SK-N-SH treated with all-trans-retinoic acid at 6 μM for 48 hours (cell line): ENCODE data around the gene ESPNL.

ENCODE experiments used
- ATAC-seq: fragments of 200-7000 bp; cut with Tn5 transposase; 3 replicates; pipeline ENCODE4 v1.9.1; 2020; ENCODE audit warnings: mild to moderate bottlenecking, moderate library complexity
- ARNTL ChIP-seq: fragments of 450-650 bp; formaldehyde crosslinking; IDR thresholded peaks from 2 replicates; pipeline ENCODE4 v1.5.0; 2020; ENCODE audit warnings: low read depth, mild to moderate bottlenecking, moderate library complexity, borderline replicate concordance
- BACH2 ChIP-seq: fragments of 250-450 bp; sonication (Bioruptor Pico); IDR thresholded peaks from 2 replicates; pipeline ENCODE4 v1.9.0; 2021; ENCODE audit warnings: mild to moderate bottlenecking, borderline replicate concordance
- CREB5 ChIP-seq: fragments of 250-450 bp; sonication (Bioruptor Pico); IDR thresholded peaks from 2 replicates; pipeline ENCODE4 v1.5.1; 2020; ENCODE audit warnings: low read depth, mild to moderate bottlenecking, moderate library complexity
- CSDC2 ChIP-seq: fragments of 250-450 bp; sonication (Bioruptor Pico); IDR thresholded peaks from 2 replicates; pipeline ENCODE4 v1.5.0; 2020; ENCODE audit warnings: mild to moderate bottlenecking, moderate library complexity
- CSRNP3 ChIP-seq: fragments of 250-450 bp; sonication (Bioruptor Pico); IDR thresholded peaks from 2 replicates; pipeline ENCODE4 v1.5.1; 2021; ENCODE audit warnings: mild to moderate bottlenecking, moderate library complexity
- ESRRG ChIP-seq: fragments of 250-450 bp; sonication (Bioruptor Pico); IDR thresholded peaks from 2 replicates; pipeline ENCODE4 v1.6.1; 2021; ENCODE audit warnings: mild to moderate bottlenecking
- GLIS3 ChIP-seq: fragments of 250-450 bp; sonication (Bioruptor Pico); IDR thresholded peaks from 2 replicates; pipeline ENCODE4 v1.5.0; 2020; ENCODE audit warnings: mild to moderate bottlenecking, moderate library complexity
- ISL1 ChIP-seq: fragments of 250-450 bp; sonication (Bioruptor Pico); IDR thresholded peaks from 2 replicates; pipeline ENCODE4 v2.1.2; 2022; ENCODE audit warnings: mild to moderate bottlenecking, moderate library complexity
- OSR1 ChIP-seq: fragments of 250-450 bp; sonication (Bioruptor Pico); IDR thresholded peaks from 2 replicates; pipeline ENCODE4 v1.8.0; 2022; ENCODE audit warnings: moderate library complexity, mild to moderate bottlenecking, inconsistent platforms
- PATZ1 ChIP-seq: fragments of 250-450 bp; sonication (Bioruptor Pico); IDR thresholded peaks from 2 replicates; pipeline ENCODE4 v1.8.0; 2020; ENCODE audit warnings: mild to moderate bottlenecking, moderate library complexity, borderline replicate concordance
- POU6F1 ChIP-seq: fragments of 250-450 bp; sonication (Bioruptor Pico); IDR thresholded peaks from 2 replicates; pipeline ENCODE4 v1.8.0; 2021; ENCODE audit warnings: low read depth, mild to moderate bottlenecking, moderate library complexity, borderline replicate concordance
- PPARA ChIP-seq: fragments of 250-450 bp; sonication (Bioruptor Pico); IDR thresholded peaks from 2 replicates; pipeline ENCODE4 v1.5.0; 2020; ENCODE audit warnings: mild to moderate bottlenecking, borderline replicate concordance
- RARB ChIP-seq: fragments of 250-450 bp; sonication (Bioruptor Pico); IDR thresholded peaks from 2 replicates; pipeline ENCODE4 v1.8.0; 2021; ENCODE audit warnings: mild to moderate bottlenecking, moderate library complexity
- SNAI2 ChIP-seq: fragments of 250-450 bp; sonication (Bioruptor Pico); IDR thresholded peaks from 2 replicates; pipeline ENCODE4 v1.5.0; 2020; ENCODE audit warnings: mild to moderate bottlenecking, moderate library complexity
- TOX ChIP-seq: fragments of 250-450 bp; sonication (Bioruptor Pico); IDR thresholded peaks from 2 replicates; pipeline ENCODE4 v1.8.0; 2021; ENCODE audit warnings: mild to moderate bottlenecking, moderate library complexity, borderline replicate concordance
- ZC3H10 ChIP-seq: fragments of 250-450 bp; sonication (Bioruptor Pico); IDR thresholded peaks from 2 replicates; pipeline ENCODE4 v1.5.1; 2021; ENCODE audit warnings: mild to moderate bottlenecking, moderate library complexity
- ZFP3 ChIP-seq: fragments of 250-450 bp; sonication (Bioruptor Pico); IDR thresholded peaks from 2 replicates; pipeline ENCODE4 v1.5.0; 2020; ENCODE audit warnings: mild to moderate bottlenecking, moderate library complexity
- ZFP30 ChIP-seq: fragments of 450-650 bp; formaldehyde crosslinking; IDR thresholded peaks from 2 replicates; pipeline ENCODE4 v1.5.0; 2022; ENCODE audit warnings: mild to moderate bottlenecking, moderate library complexity
- ZNF565 ChIP-seq: fragments of 450-650 bp; formaldehyde crosslinking; conservative IDR thresholded peaks from 2 replicates; pipeline ENCODE4 v1.5.0; 2020; ENCODE audit warnings: low read depth, mild to moderate bottlenecking, moderate library complexity
- ZNF70 ChIP-seq: fragments of 450-650 bp; formaldehyde crosslinking; IDR thresholded peaks from 2 replicates; pipeline ENCODE4 v1.5.0; 2020; ENCODE audit warnings: mild to moderate bottlenecking, moderate library complexity
- ZNF8 ChIP-seq: fragments of 450-650 bp; formaldehyde crosslinking; IDR thresholded peaks from 2 replicates; pipeline ENCODE4 v1.5.0; 2020; ENCODE audit warnings: mild to moderate bottlenecking, moderate library complexity

The ESPNL gene

GRCh38 chr2:238083919-238084318 lies 16.2 kb upstream of the ESPNL start:
- no peak for ATAC-seq
- TF ChIP-seq POU6F1 (CRISPR knock-in tag) (no peak), ZNF70 (CRISPR knock-in tag) (no peak), GLIS3 (no peak), ISL1 (no peak), TOX (CRISPR knock-in tag) (no peak), OSR1 (no peak), ZFP30 (CRISPR knock-in tag) (no peak), SNAI2 (no peak), CSRNP3 (CRISPR knock-in tag) (no peak), CREB5 (CRISPR knock-in tag) (no peak), RARB (no peak), ZC3H10 (CRISPR knock-in tag) (no peak), PPARA (CRISPR knock-in tag) (no peak), ZNF565 (CRISPR knock-in tag) (no peak), BACH2 (CRISPR knock-in tag) (no peak), ZNF8 (CRISPR knock-in tag) (no peak), ZFP3 (CRISPR knock-in tag) (no peak), PATZ1 (CRISPR knock-in tag) (no peak), ESRRG (CRISPR knock-in tag) (no peak)

GRCh38 chr2:238084761-238085160 lies 15.4 kb upstream of the ESPNL start:
- no peak for TF ChIP-seq TOX (CRISPR knock-in tag)
- no peak for TF ChIP-seq ZFP3 (CRISPR knock-in tag)
- no peak for TF ChIP-seq RARB
- TF ChIP-seq OSR1 = no peak
- TF ChIP-seq CSDC2 (CRISPR knock-in tag) = no peak
- no peak for TF ChIP-seq CREB5 (CRISPR knock-in tag)
- no peak for TF ChIP-seq CSRNP3 (CRISPR knock-in tag)
- TF ChIP-seq PPARA (CRISPR knock-in tag) = no peak
- no peak for TF ChIP-seq ESRRG (CRISPR knock-in tag)
- TF ChIP-seq ARNTL (CRISPR knock-in tag) = no peak
- no peak for TF ChIP-seq ZNF70 (CRISPR knock-in tag)
- no peak for TF ChIP-seq SNAI2
- no peak for TF ChIP-seq ISL1
- no peak for ATAC-seq

GRCh38 chr2:238085899-238086298 lies 14.2 kb upstream of the ESPNL start:
- TF ChIP-seq ZNF8 (CRISPR knock-in tag) = no peak
- ATAC-seq = no peak
